DND-41 (cell line): Measurements from ENCODE around the gene HVCN1.

ENCODE experiments used
- ATAC-seq: fragments of 200-7000 bp; cut with Tn5 transposase; 3 replicates; pipeline ENCODE4 v1.9.1; 2021; ENCODE audit warnings: low read depth; ENCODE audit not compliant: insufficient read depth
- DNase-seq: peaks from one replicate; pipeline ENCODE4 v3.0.0-alpha.2; 2020
- H2AFZ ChIP-seq: 2 replicates; pipeline ENCODE4 v1.6.0; 2012; ENCODE audit warnings: low read depth, low read length
- H3K27ac ChIP-seq: 2 replicates; pipeline ENCODE4 v1.5.1; 2012; ENCODE audit warnings: low read length, inconsistent platforms
- H3K27me3 ChIP-seq: fragments of 200-600 bp; sonication (generic); 2 replicates; pipeline ENCODE4 v1.6.0; 2012; ENCODE audit warnings: low read length, mild to moderate bottlenecking, inconsistent platforms; ENCODE audit not compliant: insufficient read depth, poor library complexity
- H3K36me3 ChIP-seq: 2 replicates; pipeline ENCODE4 v1.5.1; 2012; ENCODE audit warnings: low read length, inconsistent platforms; ENCODE audit not compliant: insufficient read depth
- H3K4me1 ChIP-seq: 2 replicates; pipeline ENCODE4 v1.5.1; 2012; ENCODE audit warnings: mild to moderate bottlenecking, low read length; ENCODE audit not compliant: insufficient read depth
- H3K4me2 ChIP-seq: 2 replicates; pipeline ENCODE4 v1.6.0; 2012; ENCODE audit warnings: mild to moderate bottlenecking, moderate library complexity, low read length, inconsistent platforms; ENCODE audit not compliant: insufficient read depth
- H3K4me3 ChIP-seq, 2 experiments: fragments of 200-600 bp in 1 of 2; shearing (Covaris generic) in 1 of 2; 2 replicates each; pipeline ENCODE4 v1.5.1; 2012 to 2016; ENCODE audit warnings: inconsistent platforms in 2 of 2, low read length in 2 of 2, mild to moderate bottlenecking in 2 of 2, low read depth in 1 of 2, moderate library complexity in 1 of 2
- H3K79me2 ChIP-seq: 2 replicates; pipeline ENCODE4 v1.6.0; 2012; ENCODE audit warnings: low read length, inconsistent platforms; ENCODE audit not compliant: insufficient read depth
- H3K9ac ChIP-seq: 2 replicates; pipeline ENCODE4 v1.6.0; 2012; ENCODE audit warnings: low read depth, mild to moderate bottlenecking, inconsistent platforms, low read length, moderate library complexity
- H3K9me3 ChIP-seq: 2 replicates; pipeline ENCODE4 v1.5.1; 2012; ENCODE audit warnings: low read length, moderate library complexity, mild to moderate bottlenecking, inconsistent platforms; ENCODE audit not compliant: insufficient read depth, severe bottlenecking
- H4K20me1 ChIP-seq: 2 replicates; pipeline ENCODE4 v1.6.0; 2012; ENCODE audit warnings: low read length; ENCODE audit not compliant: insufficient read depth
- CTCF ChIP-seq: IDR thresholded peaks from 2 replicates; pipeline ENCODE4 v1.5.1; 2012; ENCODE audit warnings: borderline replicate concordance, low read length, moderate library complexity, mild to moderate bottlenecking; ENCODE audit not compliant: poor library complexity, severe bottlenecking; ENCODE audit errors: extremely low read depth
- EZH2 ChIP-seq: IDR thresholded peaks from 3 replicates; pipeline ENCODE4 v1.6.1; 2012; ENCODE audit warnings: borderline replicate concordance, low read depth, mild to moderate bottlenecking, moderate library complexity, low read length, inconsistent platforms; ENCODE audit not compliant: severe bottlenecking

HVCN1 gene

GRCh38 chr12:110661337-110661972 is 27.5 kb downstream of the HVCN1 start:
- ATAC-seq, result no peak
- no peaks in the 10 kb centered on the region for H3K79me2 ChIP-seq
- H3K4me1 ChIP-seq, result no peaks in the 10 kb centered on the region
- H3K27me3 ChIP-seq, result no peaks in the 10 kb centered on the region
- no peaks in the 10 kb centered on the region for H4K20me1 ChIP-seq
- no peaks in the 10 kb centered on the region; the same call in 1 of the 2 replicates for H3K36me3 ChIP-seq
- TF ChIP-seq EZH2, result no peak
- TF ChIP-seq CTCF, result no peak
- H3K4me2 ChIP-seq, result no peak overlapping the region
- H3K9ac ChIP-seq, result no peak overlapping the region
- no peak overlapping the region for H3K4me3 ChIP-seq
- H3K9me3 ChIP-seq, result peaks cover 9% of the 10 kb centered on the region
- H3K27ac ChIP-seq, result no peak overlapping the region
- DNase-seq, result no peak
- H2AFZ ChIP-seq, result no peak overlapping the region

- ATAC-seq (no peak), DNase-seq (no peak)
- no peaks in the 10 kb centered on the region for H3K4me1 ChIP-seq
Observed at GRCh38 chr12:110658878-110659277, 30.0 kb downstream of the HVCN1 start.

GRCh38 chr12:110658242-110658641 is 30.7 kb downstream of the HVCN1 start:
- TF ChIP-seq CTCF (no peak), EZH2 (no peak)
- no peaks in the 10 kb centered on the region for H3K4me1 ChIP-seq
- H3K27me3 ChIP-seq, result no peaks in the 10 kb centered on the region

More at GRCh38 chr12:110658878-110659277, 30.0 kb downstream of the HVCN1 start:
- H3K4me3 ChIP-seq, result no peak overlapping the region
- no peaks in the 10 kb centered on the region for H3K27me3 ChIP-seq
- H3K27ac ChIP-seq, result no peak overlapping the region
- H3K79me2 ChIP-seq, result no peaks in the 10 kb centered on the region
- H4K20me1 ChIP-seq, result no peaks in the 10 kb centered on the region
- H3K36me3 ChIP-seq, result peaks cover 6% of the 10 kb centered on the region; the same call in 1 of the 2 replicates
- TF ChIP-seq EZH2 (no peak), CTCF (no peak)
- H3K9ac ChIP-seq, result no peak overlapping the region
- H3K9me3 ChIP-seq, result no peaks in the 10 kb centered on the region
- no peak overlapping the region for H2AFZ ChIP-seq
- H3K4me2 ChIP-seq, result no peak overlapping the region

More at GRCh38 chr12:110658242-110658641, 30.7 kb downstream of the HVCN1 start:
- DNase-seq (no peak), ATAC-seq (no peak)
- Histone ChIP-seq H3K4me2 (no peak overlapping the region), H3K27ac (no peak overlapping the region), H3K36me3 (peaks cover 6% of the 10 kb centered on the region; the same call in 1 of the 2 replicates), H3K9me3 (no peaks in the 10 kb centered on the region), H4K20me1 (no peaks in the 10 kb centered on the region), H2AFZ (no peak overlapping the region), H3K79me2 (no peaks in the 10 kb centered on the region), H3K4me3 (no peak overlapping the region), H3K9ac (no peak overlapping the region)
